KOPT-K1 (cell line): ENCODE results near the gene NAGK.

Experiments used
- H3K27ac ChIP-seq: fragments of 200-600 bp; sonication (generic); 2 replicates; pipeline ENCODE4 v1.5.1; 2016; ENCODE audit warnings: antibody characterized with exemption, mild to moderate bottlenecking, low read depth, low read length; ENCODE audit not compliant: poor library complexity, severe bottlenecking
- H3K36me3 ChIP-seq: fragments of 200-600 bp; sonication (generic); 2 replicates; pipeline ENCODE4 v1.5.1; 2017; ENCODE audit warnings: antibody characterized with exemption, mild to moderate bottlenecking, low read length, moderate library complexity; ENCODE audit not compliant: insufficient read depth
- H3K9me3 ChIP-seq: fragments of 200-600 bp; sonication (generic); 2 replicates; pipeline ENCODE4 v1.5.1; 2017; ENCODE audit warnings: antibody characterized with exemption, low read length, mild to moderate bottlenecking; ENCODE audit not compliant: insufficient read depth, poor library complexity, severe bottlenecking

The NAGK gene

GRCh38 chr2:71122387-71123298 is 54.2 kb downstream of the NAGK start:
- Histone ChIP-seq H3K36me3 (peaks cover 58% of the 10 kb centered on the region), H3K9me3 (peaks cover 4% of the 10 kb centered on the region), H3K27ac (no peak overlapping the region)

- peaks cover 32% of the 10 kb centered on the region for H3K36me3 ChIP-seq
- no peak overlapping the region for H3K27ac ChIP-seq
- peaks cover 4% of the 10 kb centered on the region for H3K9me3 ChIP-seq
Measured at GRCh38 chr2:71125506-71126294, 57.3 kb downstream of the NAGK start.

GRCh38 chr2:71126957-71127356 is 58.5 kb downstream of the NAGK start:
- Histone ChIP-seq H3K27ac (no peak overlapping the region), H3K9me3 (peaks cover 4% of the 10 kb centered on the region), H3K36me3 (peaks cover 25% of the 10 kb centered on the region)
